Astrocyte of the cerebellum (primary cell): ENCODE measurements around the gene TPD52L1.

Experiments used
- DNase-seq: peaks from one replicate; pipeline ENCODE4 v3.0.0-alpha.2; 2011; ENCODE audit warnings: low read depth
- H3K4me3 ChIP-seq: 2 replicates; pipeline ENCODE4 v1.5.1; 2011; ENCODE audit warnings: mild to moderate bottlenecking, low read depth, low read length, moderate library complexity
- in situ Hi-C: cut with HindIII; loops from 2 replicates; pipeline ENCODE4 v1.10.0; 2017; ENCODE audit warnings: low sequenced_read_pairs
- TF ChIP-seq, protein P1 (sequence below): IDR thresholded peaks from 2 replicates; pipeline ENCODE4 v1.5.1; 2012; ENCODE audit warnings: low read length, low read depth, moderate library complexity, mild to moderate bottlenecking; ENCODE audit errors: missing control alignments

The TPD52L1 gene

DNA sequence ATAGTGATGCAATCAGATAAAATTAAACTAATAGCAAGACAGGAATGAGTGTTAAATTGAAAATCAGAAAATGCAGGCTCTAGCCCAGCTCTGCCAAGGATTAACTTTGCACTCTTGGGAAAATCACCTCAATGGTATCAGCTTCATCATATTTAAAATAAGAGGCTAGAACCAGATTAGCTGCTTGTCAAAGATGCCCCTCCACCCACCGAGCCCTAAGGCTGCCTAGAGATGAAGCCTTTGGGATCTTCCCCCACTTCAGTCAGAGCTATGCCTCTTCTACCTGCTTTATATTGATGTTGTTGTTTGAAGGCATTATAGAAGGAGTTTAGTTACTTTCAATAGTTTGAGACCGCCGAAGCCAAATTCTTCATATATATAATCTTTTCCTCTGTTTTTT lies 100.7 kb downstream of the TPD52L1 start:
- in situ Hi-C loops: no loop called here
- no peak for DNase-seq
- no peak overlapping the region for H3K4me3 ChIP-seq
- TF ChIP-seq, protein P1, sequence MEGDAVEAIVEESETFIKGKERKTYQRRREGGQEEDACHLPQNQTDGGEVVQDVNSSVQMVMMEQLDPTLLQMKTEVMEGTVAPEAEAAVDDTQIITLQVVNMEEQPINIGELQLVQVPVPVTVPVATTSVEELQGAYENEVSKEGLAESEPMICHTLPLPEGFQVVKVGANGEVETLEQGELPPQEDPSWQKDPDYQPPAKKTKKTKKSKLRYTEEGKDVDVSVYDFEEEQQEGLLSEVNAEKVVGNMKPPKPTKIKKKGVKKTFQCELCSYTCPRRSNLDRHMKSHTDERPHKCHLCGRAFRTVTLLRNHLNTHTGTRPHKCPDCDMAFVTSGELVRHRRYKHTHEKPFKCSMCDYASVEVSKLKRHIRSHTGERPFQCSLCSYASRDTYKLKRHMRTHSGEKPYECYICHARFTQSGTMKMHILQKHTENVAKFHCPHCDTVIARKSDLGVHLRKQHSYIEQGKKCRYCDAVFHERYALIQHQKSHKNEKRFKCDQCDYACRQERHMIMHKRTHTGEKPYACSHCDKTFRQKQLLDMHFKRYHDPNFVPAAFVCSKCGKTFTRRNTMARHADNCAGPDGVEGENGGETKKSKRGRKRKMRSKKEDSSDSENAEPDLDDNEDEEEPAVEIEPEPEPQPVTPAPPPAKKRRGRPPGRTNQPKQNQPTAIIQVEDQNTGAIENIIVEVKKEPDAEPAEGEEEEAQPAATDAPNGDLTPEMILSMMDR: no peak

DNA sequence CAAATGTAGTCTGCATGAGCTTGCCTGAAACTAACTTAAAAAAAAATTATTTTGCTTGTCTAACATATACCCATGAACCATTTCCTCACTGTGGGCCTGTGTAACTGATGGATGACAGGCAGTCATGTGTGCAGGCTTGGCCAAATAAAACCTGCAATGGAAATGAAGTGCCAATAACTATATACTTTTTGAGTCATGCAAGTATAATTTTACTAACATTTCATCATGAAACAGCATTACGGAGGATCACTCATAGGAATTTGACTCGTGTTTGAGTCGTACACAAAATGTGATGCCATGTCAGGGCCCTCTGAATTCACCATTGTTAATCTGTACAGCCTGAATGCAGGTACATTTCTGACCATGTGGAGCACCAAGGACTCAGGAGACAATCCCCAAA lies 101.6 kb downstream of the TPD52L1 start:
- no peak overlapping the region for H3K4me3 ChIP-seq
- in situ Hi-C loops: no loop called here
- TF ChIP-seq, protein P1: no peak
- no peak for DNase-seq

DNA sequence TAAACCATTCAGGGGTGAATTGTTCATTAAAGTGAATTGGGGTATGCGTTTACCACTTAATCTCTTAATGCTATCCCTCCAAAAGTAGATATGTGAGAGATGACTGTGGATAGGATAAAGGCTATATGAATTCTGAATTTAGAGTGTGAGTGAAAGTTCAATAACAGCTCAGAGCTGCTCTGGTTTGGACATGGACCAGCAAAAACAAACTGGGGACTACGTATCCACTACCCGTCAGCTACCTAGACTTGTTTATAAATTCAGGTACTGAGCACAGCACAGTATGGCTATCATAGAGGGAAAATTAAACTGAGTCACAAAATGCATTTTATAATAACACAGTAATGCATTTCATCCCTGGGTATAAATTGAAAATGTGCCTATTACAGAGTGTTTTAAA lies 103.8 kb downstream of the TPD52L1 start:
- peak; percentile 36 for DNase-seq
- in situ Hi-C loops: no loop called here
- TF ChIP-seq, protein P1: no peak
- H3K4me3 ChIP-seq: no peak overlapping the region

DNA sequence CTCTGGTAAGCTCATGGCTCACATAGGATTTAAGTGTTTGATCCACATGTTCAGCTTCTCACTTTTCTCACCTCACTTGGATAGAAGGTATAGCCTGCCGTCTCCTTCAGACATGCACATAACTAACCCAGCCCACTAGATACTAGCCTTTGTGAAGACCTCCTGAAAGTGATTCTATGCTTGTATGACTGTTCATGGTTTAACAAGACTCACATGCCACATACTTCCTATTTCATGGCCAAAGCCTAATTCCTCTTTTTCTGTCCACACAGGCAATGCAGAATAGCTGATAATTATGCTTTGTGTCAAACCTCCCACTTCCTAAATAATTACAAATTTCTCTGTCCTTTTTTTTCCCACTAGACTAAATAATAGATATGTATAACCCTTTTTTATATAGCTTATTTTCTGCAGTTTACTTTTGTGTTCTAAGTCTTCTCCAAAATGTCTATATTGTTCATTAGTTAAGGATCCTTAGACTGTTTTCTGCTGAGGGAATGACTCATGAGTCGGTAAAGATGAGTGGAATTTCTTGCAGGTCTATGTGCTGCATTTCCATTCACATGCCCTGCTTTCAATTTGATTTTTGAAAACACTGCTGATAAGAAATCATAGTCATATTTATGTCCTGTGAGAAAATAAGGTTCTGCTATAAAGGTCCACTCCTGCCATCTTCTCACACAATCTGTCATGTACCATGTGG lies 105.2 kb downstream of the TPD52L1 start:
- no peak overlapping the region for H3K4me3 ChIP-seq
- TF ChIP-seq, protein P1: no peak
- in situ Hi-C loops: no loop called here
- DNase-seq: no peak

DNA sequence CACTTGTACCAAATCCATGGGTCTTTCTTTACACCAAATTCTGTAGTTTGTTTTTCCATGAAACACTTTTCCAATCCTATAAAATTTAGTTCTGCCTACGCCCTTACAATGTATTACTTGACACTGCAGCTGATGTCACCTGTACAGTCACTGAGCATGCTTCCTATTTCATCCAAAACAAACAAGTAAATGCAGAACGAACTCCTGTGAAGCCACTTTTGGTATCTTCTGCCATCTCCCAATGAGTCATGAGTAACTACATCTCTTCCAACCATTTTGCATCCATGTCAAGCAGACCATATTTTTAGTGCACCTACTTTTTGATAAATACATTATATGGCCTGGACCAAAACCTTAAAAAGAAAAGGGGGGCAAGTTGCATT lies 105.8 kb downstream of the TPD52L1 start:
- TF ChIP-seq, protein P1: no peak
- no peak for DNase-seq
- H3K4me3 ChIP-seq: no peak overlapping the region
- in situ Hi-C loops: no loop called here

DNA sequence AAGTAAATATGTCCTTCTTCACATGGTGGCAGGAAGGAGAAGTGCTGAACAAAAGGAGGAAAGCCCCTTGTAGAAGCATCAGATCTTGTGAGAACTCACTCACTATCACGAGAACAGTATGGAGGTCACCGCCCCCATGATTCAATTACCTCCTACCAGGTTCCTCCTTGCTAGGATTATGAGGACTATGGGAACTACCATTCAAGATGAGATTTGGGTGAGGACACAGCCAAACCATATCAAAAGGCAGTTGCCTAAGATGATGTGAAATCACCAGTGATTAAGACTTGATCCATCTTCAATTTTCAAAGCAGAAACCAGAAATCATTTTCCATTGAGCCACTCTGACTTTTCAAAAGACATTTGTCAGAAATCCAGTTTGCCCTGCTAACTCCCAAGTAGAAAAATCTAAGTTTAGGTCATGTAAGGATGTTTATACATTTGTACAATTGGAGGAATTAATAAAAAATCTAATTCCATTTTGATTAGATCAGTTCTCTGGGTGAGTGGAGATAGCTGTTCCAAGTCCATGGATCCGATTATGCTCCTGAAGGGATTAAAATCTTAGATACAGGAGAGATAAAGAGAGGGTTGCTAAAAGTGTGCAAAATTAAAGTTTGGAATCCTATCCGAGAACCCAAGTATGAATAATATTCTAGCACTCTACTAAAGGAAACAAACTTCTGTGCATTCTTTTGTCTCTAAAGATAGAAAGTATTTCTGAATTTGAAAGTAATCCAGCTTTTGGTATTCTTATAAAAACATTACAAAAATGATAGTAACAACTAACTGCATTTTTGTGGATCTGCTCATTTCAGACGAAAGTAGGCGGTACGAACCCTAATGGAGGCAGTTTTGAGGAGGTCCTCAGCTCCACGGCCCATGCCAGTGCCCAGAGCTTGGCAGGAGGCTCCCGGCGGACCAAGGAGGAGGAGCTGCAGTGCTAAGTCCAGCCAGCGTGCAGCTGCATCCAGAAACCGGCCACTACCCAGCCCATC lies 108.7 kb downstream of the TPD52L1 start:
- DNase-seq: peak; percentile 29

More for the DNA sequence above, 108.7 kb downstream of the TPD52L1 start:
- in situ Hi-C loops: no loop called here
- TF ChIP-seq, protein P1: no peak
- H3K4me3 ChIP-seq: no peak overlapping the region
